Mesothelial cell of epicardium (in vitro differentiated cells): ENCODE results near the gene BCAT1. TPM values are rescaled to one million over a fixed set of nuclear protein-coding genes. Genes with fewer than 3 reads are reported as not detected.
A peak's percentile ranks its signal among the peaks of the same experiment; 100 is the strongest.

Experiments used
- DNase-seq, 2 experiments: peaks; one replicate each; pipeline ENCODE4 v3.0.0; 2021; ENCODE audit warnings: low spot score in 2 of 2; ENCODE audit not compliant: unreplicated experiment in 2 of 2
- H3K27ac Mint-ChIP-seq: 2 replicates; pipeline ENCODE4 v1.8.0; 2021; ENCODE audit warnings: mixed read lengths
- H3K27me3 Mint-ChIP-seq: 2 replicates; pipeline ENCODE4 v1.8.0; 2021; ENCODE audit warnings: low read depth, mixed read lengths
- H3K36me3 Mint-ChIP-seq: 2 replicates; pipeline ENCODE4 v1.8.0; 2021; ENCODE audit warnings: mixed read lengths
- H3K4me1 Mint-ChIP-seq: 2 replicates; pipeline ENCODE4 v1.8.0; 2021; ENCODE audit warnings: mixed read lengths
- H3K4me3 Mint-ChIP-seq: 2 replicates; pipeline ENCODE4 v1.8.0; 2021; ENCODE audit warnings: mild to moderate bottlenecking, moderate library complexity, mixed read lengths
- H3K9me3 Mint-ChIP-seq: 2 replicates; pipeline ENCODE4 v1.8.0; 2021; ENCODE audit warnings: mixed read lengths
- CTCF ChIP-seq: fragments of 200-600 bp; sonication (generic); IDR thresholded peaks from one replicate; pipeline ENCODE4 v1.5.0; 2021; ENCODE audit warnings: antibody characterized with exemption; ENCODE audit not compliant: unreplicated experiment
- total RNA-seq: library from RNA; stranded (reverse); gene quantifications from 3 replicates; pipeline ENCODE4 v1.2.1, GENCODE V29; 2021

The BCAT1 gene
- total RNA-seq, 1 donor from 2014 or later, result 121 TPM

- Mint-ChIP-seq H3K9me3 (no peaks in the 10 kb centered on the region), H3K36me3 (no peaks in the 10 kb centered on the region), H3K4me3 (no peak overlapping the region), H3K27me3 (peaks cover 8% of the 10 kb centered on the region), H3K4me1 (peaks cover 27% of the 10 kb centered on the region), H3K27ac (no peak overlapping the region)
- no peak for DNase-seq
- TF ChIP-seq CTCF, result no peak
These were observed 157.3 kb downstream of the BCAT1 start for GRCh38 chr12:24791622-24792021.

- H3K4me3 Mint-ChIP-seq, result no peak overlapping the region
- no peaks in the 10 kb centered on the region for H3K9me3 Mint-ChIP-seq
- peaks cover 18% of the 10 kb centered on the region for H3K4me1 Mint-ChIP-seq
- no peak overlapping the region for H3K27ac Mint-ChIP-seq
- DNase-seq, result no peak
- no peaks in the 10 kb centered on the region for H3K36me3 Mint-ChIP-seq
- peaks cover 16% of the 10 kb centered on the region for H3K27me3 Mint-ChIP-seq
- TF ChIP-seq CTCF, result no peak
These were observed 160.0 kb downstream of the BCAT1 start for GRCh38 chr12:24788886-24789285.

- H3K9me3 Mint-ChIP-seq, result peaks cover 4% of the 10 kb centered on the region
- no peak overlapping the region for H3K4me3 Mint-ChIP-seq
- peaks cover 22% of the 10 kb centered on the region for H3K27me3 Mint-ChIP-seq
- no peak for TF ChIP-seq CTCF
- H3K27ac Mint-ChIP-seq, result no peak overlapping the region
- H3K4me1 Mint-ChIP-seq, result peaks cover 9% of the 10 kb centered on the region
- H3K36me3 Mint-ChIP-seq, result no peaks in the 10 kb centered on the region
- DNase-seq, result no peak
These were observed 168.1 kb downstream of the BCAT1 start for GRCh38 chr12:24780697-24781368.

- peak; percentile 57 for TF ChIP-seq CTCF
- Mint-ChIP-seq H3K27me3 (peaks cover 12% of the 10 kb centered on the region), H3K27ac (no peak overlapping the region), H3K9me3 (peaks cover 4% of the 10 kb centered on the region), H3K4me3 (no peak overlapping the region), H3K36me3 (no peaks in the 10 kb centered on the region), H3K4me1 (peaks cover 9% of the 10 kb centered on the region)
- no peak for DNase-seq
These were observed 170.2 kb downstream of the BCAT1 start for GRCh38 chr12:24778486-24779304.

GRCh38 chr12:24777359-24777758 lies 171.5 kb downstream of the BCAT1 start:
- Mint-ChIP-seq H3K4me3 (no peak overlapping the region), H3K9me3 (no peaks in the 10 kb centered on the region), H3K27me3 (peaks cover 3% of the 10 kb centered on the region), H3K36me3 (no peaks in the 10 kb centered on the region), H3K4me1 (peaks cover 9% of the 10 kb centered on the region), H3K27ac (no peak overlapping the region)
- no peak for TF ChIP-seq CTCF
- no peak for DNase-seq
